KMS-11 (cell line): ENCODE measurements around the gene ILK.

Source experiments
- H2AFZ ChIP-seq: fragments of 200-600 bp; sonication (generic); 2 replicates; pipeline ENCODE4 v1.6.1; 2016; ENCODE audit warnings: antibody characterized with exemption, mixed run types, low read depth
- H3K27ac ChIP-seq: fragments of 200-600 bp; sonication (generic); 2 replicates; pipeline ENCODE4 v1.6.1; 2016; ENCODE audit warnings: mild to moderate bottlenecking, mixed run types
- H3K27me3 ChIP-seq: fragments of 200-600 bp; sonication (generic); 2 replicates; pipeline ENCODE4 v1.6.1; 2017; ENCODE audit warnings: mild to moderate bottlenecking, low read depth, mixed run types, moderate library complexity; ENCODE audit not compliant: insufficient read depth
- H3K36me3 ChIP-seq: fragments of 200-600 bp; sonication (generic); 2 replicates; pipeline ENCODE4 v1.6.1; 2017; ENCODE audit warnings: mild to moderate bottlenecking, mixed run types; ENCODE audit not compliant: insufficient read depth
- H3K4me1 ChIP-seq: fragments of 200-600 bp; sonication (generic); 2 replicates; pipeline ENCODE4 v1.6.1; 2016; ENCODE audit warnings: mild to moderate bottlenecking, low read depth, mixed run types; ENCODE audit not compliant: poor library complexity, severe bottlenecking
- H3K4me2 ChIP-seq: fragments of 200-600 bp; sonication (generic); 2 replicates; pipeline ENCODE4 v1.7.0; 2016; ENCODE audit warnings: mild to moderate bottlenecking, mixed run types
- H3K4me3 ChIP-seq: fragments of 200-600 bp; sonication (generic); IDR thresholded peaks from 2 replicates; pipeline ENCODE4 v1.6.1; 2017; ENCODE audit warnings: low read depth, low read length, mixed read lengths; ENCODE audit not compliant: insufficient read depth
- H3K79me2 ChIP-seq: fragments of 200-600 bp; sonication (generic); 2 replicates; pipeline ENCODE4 v1.6.1; 2016; ENCODE audit warnings: low read depth, mixed run types; ENCODE audit not compliant: insufficient read depth
- H3K9ac ChIP-seq: fragments of 200-600 bp; sonication (generic); 2 replicates; pipeline ENCODE4 v1.6.1; 2016; ENCODE audit warnings: mild to moderate bottlenecking, mixed run types
- H4K20me1 ChIP-seq: fragments of 200-600 bp; sonication (generic); 2 replicates; pipeline ENCODE4 v1.6.1; 2016; ENCODE audit warnings: mild to moderate bottlenecking, mixed run types; ENCODE audit not compliant: insufficient read depth
- CTCF ChIP-seq: fragments of 200-600 bp; sonication (generic); conservative IDR thresholded peaks from 2 replicates; pipeline ENCODE4 v1.6.1; 2017; ENCODE audit warnings: low read depth, mild to moderate bottlenecking, antibody characterized with exemption, low read length, moderate library complexity, mixed read lengths

ILK gene

GRCh38 chr11:6653656-6654055 is 50.1 kb downstream of the ILK start:
- H2AFZ ChIP-seq: no peak overlapping the region
- no peak for TF ChIP-seq CTCF
- H3K9ac ChIP-seq: no peak overlapping the region
- H3K4me2 ChIP-seq: no peak overlapping the region
- H3K4me3 ChIP-seq: no peak overlapping the region
- no peak overlapping the region for H3K27ac ChIP-seq
- no peaks in the 10 kb centered on the region for H3K36me3 ChIP-seq
- no peaks in the 10 kb centered on the region for H3K27me3 ChIP-seq
- no peaks in the 10 kb centered on the region for H3K79me2 ChIP-seq
- H4K20me1 ChIP-seq: no peaks in the 10 kb centered on the region
- no peaks in the 10 kb centered on the region for H3K4me1 ChIP-seq

GRCh38 chr11:6654281-6655019 is 50.9 kb downstream of the ILK start:
- Histone ChIP-seq H3K36me3 (no peaks in the 10 kb centered on the region), H3K4me3 (no peak overlapping the region), H2AFZ (no peak overlapping the region), H4K20me1 (no peaks in the 10 kb centered on the region), H3K4me2 (no peak overlapping the region), H3K27ac (no peak overlapping the region), H3K4me1 (no peaks in the 10 kb centered on the region), H3K27me3 (no peaks in the 10 kb centered on the region), H3K9ac (no peak overlapping the region), H3K79me2 (no peaks in the 10 kb centered on the region)
- no peak for TF ChIP-seq CTCF

GRCh38 chr11:6655020-6655789 is 51.6 kb downstream of the ILK start:
- Histone ChIP-seq H3K27me3 (no peaks in the 10 kb centered on the region), H4K20me1 (no peaks in the 10 kb centered on the region), H3K36me3 (no peaks in the 10 kb centered on the region), H3K9ac (no peak overlapping the region), H3K27ac (no peak overlapping the region), H3K79me2 (no peaks in the 10 kb centered on the region), H2AFZ (no peak overlapping the region), H3K4me3 (no peak overlapping the region), H3K4me1 (no peaks in the 10 kb centered on the region), H3K4me2 (no peak overlapping the region)
- TF ChIP-seq CTCF: no peak

GRCh38 chr11:6655790-6656583 is 52.4 kb downstream of the ILK start, which contains the start of gene DCHS1:
Gene DCHS1 (minus strand): TSS chr11:6655809. CDS start chr11:6641613, 14,196 bp downstream.
- Histone ChIP-seq H2AFZ (no peak within 1 kb of the TSS), H3K4me1 (no peaks in the 10 kb centered on the region), H3K4me3 (no peak within 1 kb of the TSS), H3K79me2 (no peaks in the 10 kb centered on the region), H3K9ac (no peak within 1 kb of the TSS), H3K4me2 (no peak within 1 kb of the TSS), H3K27ac (no peak within 1 kb of the TSS), H3K27me3 (no peaks in the 10 kb centered on the region), H3K36me3 (no peaks in the 10 kb centered on the region), H4K20me1 (no peaks in the 10 kb centered on the region)
- TF ChIP-seq CTCF: no peak
